Karpas-422 (cell line): Measurements from ENCODE around the gene COL17A1. TPM values are rescaled to one million over a fixed set of nuclear protein-coding genes. Genes with fewer than 3 reads are reported as not detected.
A peak's percentile ranks its signal among the peaks of the same experiment; 100 is the strongest.

ENCODE experiments used
- DNase-seq: peaks from one replicate; pipeline ENCODE4 v3.0.0-alpha.2; 2015
- H2AFZ ChIP-seq: fragments of 200-600 bp; sonication (generic); 2 replicates; pipeline ENCODE4 v1.6.1; 2014; ENCODE audit warnings: antibody characterized with exemption, low read length, mixed read lengths
- H3K27ac ChIP-seq: fragments of 200-600 bp; sonication (generic); 2 replicates; pipeline ENCODE4 v1.5.1; 2014; ENCODE audit warnings: mild to moderate bottlenecking, low read length, moderate library complexity
- H3K27me3 ChIP-seq: fragments of 200-600 bp; sonication (generic); 2 replicates; pipeline ENCODE4 v1.6.1; 2014; ENCODE audit warnings: low read length, mixed read lengths
- H3K36me3 ChIP-seq: fragments of 200-600 bp; sonication (generic); 2 replicates; pipeline ENCODE4 v1.6.1; 2014; ENCODE audit warnings: low read length, mixed read lengths; ENCODE audit not compliant: insufficient read depth
- H3K4me1 ChIP-seq: fragments of 200-600 bp; sonication (generic); 2 replicates; pipeline ENCODE4 v1.6.1; 2014; ENCODE audit warnings: mild to moderate bottlenecking, low read length, mixed read lengths
- H3K4me2 ChIP-seq: fragments of 200-600 bp; sonication (generic); 2 replicates; pipeline ENCODE4 v1.6.1; 2014; ENCODE audit warnings: low read length, low read depth, mild to moderate bottlenecking; ENCODE audit not compliant: poor library complexity, severe bottlenecking
- H3K4me3 ChIP-seq: fragments of 200-600 bp; sonication (generic); 2 replicates; pipeline ENCODE4 v1.5.1; 2014; ENCODE audit warnings: mild to moderate bottlenecking, antibody characterized with exemption, low read length, mixed read lengths
- H3K79me2 ChIP-seq: fragments of 200-600 bp; sonication (generic); 2 replicates; pipeline ENCODE4 v1.6.1; 2014; ENCODE audit warnings: mild to moderate bottlenecking, low read length, mixed read lengths
- H3K9ac ChIP-seq: fragments of 200-600 bp; sonication (generic); 2 replicates; pipeline ENCODE4 v1.6.0; 2014; ENCODE audit warnings: low read length
- H3K9me2 ChIP-seq: fragments of 200-600 bp; sonication (generic), shearing (Covaris generic); replicated peaks from 2 replicates; pipeline ENCODE4 v1.6.0; 2014; ENCODE audit warnings: mild to moderate bottlenecking, low read length, moderate library complexity; ENCODE audit not compliant: insufficient read depth
- H3K9me3 ChIP-seq: fragments of 300-700, 200-600 bp; sonication (generic); 2 replicates; pipeline ENCODE4 v1.6.1; 2014; ENCODE audit warnings: low read length, mixed read lengths
- H4K20me1 ChIP-seq: fragments of 200-600 bp; sonication (generic); 2 replicates; pipeline ENCODE4 v1.6.1; 2014; ENCODE audit warnings: mild to moderate bottlenecking, antibody characterized with exemption, low read length, low read depth; ENCODE audit not compliant: insufficient read depth
- total RNA-seq: library from RNA; depleted of rRNA; stranded (reverse); fragments of >200 nt; shearing (Covaris generic); gene quantifications from 2 replicates; pipeline ENCODE4 v1.2.3, GENCODE V29; 2014; ENCODE audit warnings: low replicate concordance

COL17A1 gene
- total RNA-seq, 1 experiment from 2014 or later: not detected

- H3K4me2 ChIP-seq: no peak overlapping the region
- H3K4me1 ChIP-seq: no peaks in the 10 kb centered on the region
- H3K9ac ChIP-seq: no peak overlapping the region
- no peak overlapping the region for H2AFZ ChIP-seq
- DNase-seq: no peak
- H4K20me1 ChIP-seq: no peaks in the 10 kb centered on the region
- H3K36me3 ChIP-seq: peaks cover 42% of the 10 kb centered on the region
- no peak overlapping the region for H3K4me3 ChIP-seq
- H3K27me3 ChIP-seq: no peaks in the 10 kb centered on the region
- no peaks in the 10 kb centered on the region for H3K9me3 ChIP-seq
- no peaks in the 10 kb centered on the region for H3K9me2 ChIP-seq
- peaks cover 13% of the 10 kb centered on the region; the same call in 1 of the 2 replicates for H3K79me2 ChIP-seq
- H3K27ac ChIP-seq: no peak overlapping the region
Measured at GRCh38 chr10:104002911-104003310, 82.8 kb downstream of the COL17A1 start.

GRCh38 chr10:103998805-103999204 lies 86.9 kb downstream of the COL17A1 start:
- peaks cover 39% of the 10 kb centered on the region for H3K36me3 ChIP-seq
- H3K9me2 ChIP-seq: no peaks in the 10 kb centered on the region
- H3K27ac ChIP-seq: no peak overlapping the region
- no peak overlapping the region for H3K4me3 ChIP-seq
- peaks cover 32% of the 10 kb centered on the region for H3K79me2 ChIP-seq
- no peak for DNase-seq
- H2AFZ ChIP-seq: no peak overlapping the region
- no peak overlapping the region for H3K9ac ChIP-seq
- no peaks in the 10 kb centered on the region for H3K27me3 ChIP-seq
- H3K4me1 ChIP-seq: no peaks in the 10 kb centered on the region
- no peak overlapping the region for H3K4me2 ChIP-seq
- no peaks in the 10 kb centered on the region for H4K20me1 ChIP-seq
- H3K9me3 ChIP-seq: no peaks in the 10 kb centered on the region

GRCh38 chr10:103995134-103995533 lies 90.5 kb downstream of the COL17A1 start:
- no peaks in the 10 kb centered on the region for H3K9me3 ChIP-seq
- H3K4me3 ChIP-seq: no peak overlapping the region
- peaks cover 6% of the 10 kb centered on the region for H3K4me1 ChIP-seq
- H3K79me2 ChIP-seq: peaks cover 52% of the 10 kb centered on the region
- H3K9me2 ChIP-seq: no peaks in the 10 kb centered on the region
- H4K20me1 ChIP-seq: no peaks in the 10 kb centered on the region
- no peaks in the 10 kb centered on the region for H3K27me3 ChIP-seq
- no peak overlapping the region for H3K4me2 ChIP-seq
- H2AFZ ChIP-seq: no peak overlapping the region
- H3K27ac ChIP-seq: no peak overlapping the region
- H3K9ac ChIP-seq: no peak overlapping the region
- peaks cover 25% of the 10 kb centered on the region for H3K36me3 ChIP-seq
- no peak for DNase-seq

- Histone ChIP-seq H3K79me2 (peaks cover 71% of the 10 kb centered on the region), H3K4me2 (no peak overlapping the region), H3K4me1 (peaks cover 32% of the 10 kb centered on the region), H3K27ac (no peak overlapping the region), H3K36me3 (0 out of 2 replicates have a peak, but pooled peaks cover 3% of the 10 kb centered on the region), H3K9me3 (no peaks in the 10 kb centered on the region), H3K9me2 (no peaks in the 10 kb centered on the region), H4K20me1 (no peaks in the 10 kb centered on the region), H2AFZ (no peak overlapping the region), H3K9ac (no peak overlapping the region), H3K27me3 (no peaks in the 10 kb centered on the region), H3K4me3 (no peak overlapping the region)
- no peak for DNase-seq
Measured at GRCh38 chr10:103991393-103992128, 94.1 kb downstream of the COL17A1 start.

GRCh38 chr10:103990531-103990930 lies 95.1 kb downstream of the COL17A1 start:
- no peak for DNase-seq
- Histone ChIP-seq H3K27ac (peak overlapping the region; percentile 39; the same call in 1 of the 2 replicates), H3K9me3 (no peaks in the 10 kb centered on the region), H3K79me2 (peaks cover 75% of the 10 kb centered on the region), H3K9ac (no peak overlapping the region), H4K20me1 (no peaks in the 10 kb centered on the region), H3K27me3 (no peaks in the 10 kb centered on the region), H2AFZ (no peak overlapping the region), H3K4me1 (peaks cover 40% of the 10 kb centered on the region), H3K9me2 (no peaks in the 10 kb centered on the region), H3K4me3 (peak overlapping the region; percentile 33; the same call in 1 of the 2 replicates), H3K36me3 (0 out of 2 replicates have a peak, but pooled peaks cover 3% of the 10 kb centered on the region), H3K4me2 (peak overlapping the region; percentile 56)

GRCh38 chr10:103990121-103990520 lies 95.6 kb downstream of the COL17A1 start:
- H3K36me3 ChIP-seq: 0 out of 2 replicates have a peak, but pooled peaks cover 3% of the 10 kb centered on the region
- no peak overlapping the region for H2AFZ ChIP-seq
- DNase-seq: peak; percentile 66
- no peaks in the 10 kb centered on the region for H4K20me1 ChIP-seq
- peaks cover 43% of the 10 kb centered on the region for H3K4me1 ChIP-seq
- peak overlapping the region; percentile 56 for H3K4me2 ChIP-seq
- H3K4me3 ChIP-seq: peak overlapping the region; percentile 33; the same call in 1 of the 2 replicates
- no peaks in the 10 kb centered on the region for H3K27me3 ChIP-seq
- 0 out of 2 replicates have a peak overlapping the region, but pooled peaks have one; percentile 12 for H3K27ac ChIP-seq
- H3K79me2 ChIP-seq: peaks cover 79% of the 10 kb centered on the region
- H3K9me2 ChIP-seq: no peaks in the 10 kb centered on the region
- H3K9ac ChIP-seq: 0 out of 2 replicates have a peak overlapping the region, but pooled peaks have one; percentile 6
- no peaks in the 10 kb centered on the region for H3K9me3 ChIP-seq

GRCh38 chr10:103986360-103986759 lies 99.3 kb downstream of the COL17A1 start:
- DNase-seq: no peak
- Histone ChIP-seq H3K9me3 (no peaks in the 10 kb centered on the region), H3K9ac (no peak overlapping the region), H3K27ac (no peak overlapping the region), H3K4me3 (no peak overlapping the region), H2AFZ (no peak overlapping the region), H3K4me1 (peaks cover 73% of the 10 kb centered on the region), H3K4me2 (no peak overlapping the region), H3K9me2 (no peaks in the 10 kb centered on the region), H3K27me3 (no peaks in the 10 kb centered on the region), H4K20me1 (no peaks in the 10 kb centered on the region), H3K79me2 (peaks cover 95% of the 10 kb centered on the region), H3K36me3 (no peaks in the 10 kb centered on the region)

- Histone ChIP-seq H3K27ac (no peak overlapping the region), H2AFZ (no peak overlapping the region), H3K4me2 (no peak overlapping the region), H3K9me2 (no peaks in the 10 kb centered on the region), H3K9ac (no peak overlapping the region), H3K4me1 (peaks cover 73% of the 10 kb centered on the region), H3K36me3 (no peaks in the 10 kb centered on the region), H3K9me3 (no peaks in the 10 kb centered on the region), H3K27me3 (no peaks in the 10 kb centered on the region), H4K20me1 (no peaks in the 10 kb centered on the region), H3K4me3 (no peak overlapping the region), H3K79me2 (peaks cover 97% of the 10 kb centered on the region)
- no peak for DNase-seq
Measured at GRCh38 chr10:103985726-103986125, 100.0 kb downstream of the COL17A1 start.
